Endothelial cell (in vitro differentiated cells): ENCODE data around the gene FPR1. TPM values are rescaled to one million over a fixed set of nuclear protein-coding genes. Genes with fewer than 3 reads are reported as not detected.

Experiments
- DNase-seq: peaks from one replicate; pipeline ENCODE4 v3.0.0; 2021; ENCODE audit warnings: low spot score
- H3K27ac Mint-ChIP-seq: one replicate; pipeline ENCODE4 v1.8.0; 2021; ENCODE audit warnings: mixed read lengths, inconsistent platforms; ENCODE audit not compliant: unreplicated experiment
- H3K27me3 Mint-ChIP-seq: one replicate; pipeline ENCODE4 v1.8.0; 2021; ENCODE audit warnings: mild to moderate bottlenecking, moderate library complexity, mixed read lengths, inconsistent platforms; ENCODE audit not compliant: unreplicated experiment
- H3K36me3 Mint-ChIP-seq: one replicate; pipeline ENCODE4 v1.8.0; 2021; ENCODE audit warnings: mild to moderate bottlenecking, low read depth, mixed read lengths, inconsistent platforms; ENCODE audit not compliant: unreplicated experiment
- H3K4me1 Mint-ChIP-seq: one replicate; pipeline ENCODE4 v1.8.0; 2021; ENCODE audit warnings: mild to moderate bottlenecking, mixed read lengths, inconsistent platforms; ENCODE audit not compliant: unreplicated experiment
- H3K4me3 Mint-ChIP-seq: one replicate; pipeline ENCODE4 v1.8.0; 2021; ENCODE audit warnings: mild to moderate bottlenecking, mixed read lengths, inconsistent platforms; ENCODE audit not compliant: unreplicated experiment
- H3K9me3 Mint-ChIP-seq: one replicate; pipeline ENCODE4 v1.8.0; 2021; ENCODE audit warnings: mixed read lengths, inconsistent platforms; ENCODE audit not compliant: unreplicated experiment
- total RNA-seq: library from RNA; stranded (reverse); fragmentation: NEBNext Ultra II Directional; extraction: Animal tissue kit (Norgen Biotek cat#: 25700); gene quantifications from one replicate; pipeline ENCODE4 v1.2.1, GENCODE V29; 2021; ENCODE audit not compliant: unreplicated experiment
- TF ChIP-seq, protein P1 (sequence below): fragments of 200-600 bp; sonication (generic); IDR thresholded peaks from one replicate; pipeline ENCODE4 v1.5.0; 2021; ENCODE audit warnings: antibody characterized with exemption; ENCODE audit not compliant: unreplicated experiment

The FPR1 gene
- total RNA-seq, 1 donor from 2014 or later, result 0.67 TPM

DNA sequence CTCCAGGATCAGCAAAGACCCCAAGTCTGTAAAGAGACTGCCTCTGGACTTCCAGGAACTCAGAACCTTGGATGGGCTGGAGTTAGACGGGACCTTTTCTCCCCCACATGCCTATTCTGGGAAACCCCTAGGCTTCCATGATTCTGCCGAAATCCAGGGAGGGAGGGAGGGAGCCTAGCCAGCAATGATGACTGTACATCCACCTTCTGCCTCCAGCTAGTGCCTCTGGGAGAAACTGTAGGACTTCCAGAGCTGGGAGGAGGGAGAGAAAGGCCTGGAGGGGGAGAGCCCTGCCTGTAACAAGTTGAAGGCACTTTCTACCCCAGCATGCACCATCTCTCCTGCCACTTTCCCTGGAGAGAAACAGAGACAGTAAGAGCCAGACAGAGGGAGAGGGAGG is 21.9 kb downstream of the FPR1 start:
- no peak overlapping the region for H3K4me3 Mint-ChIP-seq
- H3K36me3 Mint-ChIP-seq, result peaks cover 3% of the 10 kb centered on the region
- peaks cover 8% of the 10 kb centered on the region for H3K9me3 Mint-ChIP-seq
- TF ChIP-seq, protein P1, sequence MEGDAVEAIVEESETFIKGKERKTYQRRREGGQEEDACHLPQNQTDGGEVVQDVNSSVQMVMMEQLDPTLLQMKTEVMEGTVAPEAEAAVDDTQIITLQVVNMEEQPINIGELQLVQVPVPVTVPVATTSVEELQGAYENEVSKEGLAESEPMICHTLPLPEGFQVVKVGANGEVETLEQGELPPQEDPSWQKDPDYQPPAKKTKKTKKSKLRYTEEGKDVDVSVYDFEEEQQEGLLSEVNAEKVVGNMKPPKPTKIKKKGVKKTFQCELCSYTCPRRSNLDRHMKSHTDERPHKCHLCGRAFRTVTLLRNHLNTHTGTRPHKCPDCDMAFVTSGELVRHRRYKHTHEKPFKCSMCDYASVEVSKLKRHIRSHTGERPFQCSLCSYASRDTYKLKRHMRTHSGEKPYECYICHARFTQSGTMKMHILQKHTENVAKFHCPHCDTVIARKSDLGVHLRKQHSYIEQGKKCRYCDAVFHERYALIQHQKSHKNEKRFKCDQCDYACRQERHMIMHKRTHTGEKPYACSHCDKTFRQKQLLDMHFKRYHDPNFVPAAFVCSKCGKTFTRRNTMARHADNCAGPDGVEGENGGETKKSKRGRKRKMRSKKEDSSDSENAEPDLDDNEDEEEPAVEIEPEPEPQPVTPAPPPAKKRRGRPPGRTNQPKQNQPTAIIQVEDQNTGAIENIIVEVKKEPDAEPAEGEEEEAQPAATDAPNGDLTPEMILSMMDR, result no peak
- H3K27ac Mint-ChIP-seq, result no peak overlapping the region
- H3K4me1 Mint-ChIP-seq, result no peaks in the 10 kb centered on the region
- H3K27me3 Mint-ChIP-seq, result peaks cover 7% of the 10 kb centered on the region
- no peak for DNase-seq

DNA sequence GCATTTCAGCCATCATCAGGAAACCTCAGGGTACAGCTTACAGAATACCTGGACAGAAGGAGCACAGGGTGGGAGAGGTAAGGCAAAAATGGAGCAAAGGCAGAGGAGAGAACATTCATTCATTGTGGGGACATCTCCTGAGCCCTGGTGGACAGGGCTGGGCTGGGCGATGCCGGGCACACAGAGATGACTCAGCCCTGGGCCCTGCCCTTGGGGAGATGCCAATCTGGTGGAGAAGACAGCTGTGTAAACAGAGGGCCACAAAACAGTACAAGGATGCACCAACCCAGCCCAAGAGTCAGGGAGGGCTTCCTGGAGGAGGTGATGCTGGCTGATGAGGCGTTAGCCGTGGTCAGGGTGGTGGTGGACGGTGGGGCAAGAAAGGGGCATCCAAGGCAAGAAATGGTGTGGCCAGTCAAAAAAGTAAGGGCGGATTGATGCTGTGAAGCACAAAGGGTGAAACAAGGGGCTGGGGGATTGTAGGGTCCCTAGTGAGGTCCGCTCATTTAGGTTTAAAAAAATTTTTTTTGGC is 24.3 kb downstream of the FPR1 start:
- Mint-ChIP-seq H3K27me3 (peaks cover 9% of the 10 kb centered on the region), H3K4me3 (no peak overlapping the region), H3K4me1 (no peaks in the 10 kb centered on the region), H3K9me3 (peaks cover 8% of the 10 kb centered on the region), H3K27ac (no peak overlapping the region), H3K36me3 (peaks cover 3% of the 10 kb centered on the region)
- no peak for DNase-seq
- TF ChIP-seq, protein P1, result no peak

DNA sequence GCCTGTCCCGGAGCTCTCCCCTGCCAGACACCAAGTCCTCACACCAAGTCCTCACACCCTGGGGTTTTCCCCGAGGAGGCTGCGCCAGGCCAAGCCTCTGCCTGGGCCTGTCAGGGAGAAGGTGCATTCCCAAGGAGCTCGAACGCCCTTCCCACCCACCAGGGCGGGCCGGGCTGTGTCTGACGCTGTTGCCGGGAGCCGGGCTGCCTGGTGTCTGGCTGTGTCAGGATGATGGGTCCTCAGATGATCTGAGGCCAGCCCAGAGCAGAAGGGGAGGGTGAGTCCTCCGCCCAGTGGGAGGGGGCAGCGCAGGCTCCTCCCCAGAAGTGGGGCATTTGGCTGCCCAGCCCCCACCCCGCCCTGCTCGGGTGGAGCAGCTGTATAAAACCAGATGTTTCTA is 25.6 kb downstream of the FPR1 start:
- TF ChIP-seq, protein P1, result no peak
- H3K36me3 Mint-ChIP-seq, result peaks cover 3% of the 10 kb centered on the region
- H3K4me3 Mint-ChIP-seq, result no peak overlapping the region
- H3K27ac Mint-ChIP-seq, result no peak overlapping the region
- no peak for DNase-seq
- H3K27me3 Mint-ChIP-seq, result peaks cover 9% of the 10 kb centered on the region
- H3K9me3 Mint-ChIP-seq, result peaks cover 4% of the 10 kb centered on the region
- H3K4me1 Mint-ChIP-seq, result no peaks in the 10 kb centered on the region

DNA sequence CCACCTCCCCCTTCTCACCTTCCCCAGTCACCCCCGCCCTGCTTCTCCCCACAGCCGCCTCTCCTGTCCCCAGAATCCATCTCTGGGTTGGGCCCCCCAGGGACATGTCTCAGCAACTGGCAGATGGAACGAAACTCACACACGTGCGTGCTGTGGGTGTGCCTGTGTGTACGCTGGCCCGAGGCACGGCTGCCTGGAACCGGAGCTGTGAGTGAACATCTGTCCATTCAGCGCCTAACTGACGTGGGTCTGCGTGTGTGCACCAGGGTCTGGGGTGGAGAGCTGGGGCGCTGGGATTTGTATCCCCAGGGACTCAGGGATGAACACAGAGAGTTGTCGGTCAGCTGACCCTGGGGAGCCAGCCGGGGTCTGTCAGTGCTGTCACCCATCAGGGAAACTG is 27.1 kb downstream of the FPR1 start:
- Mint-ChIP-seq H3K27ac (no peak overlapping the region), H3K9me3 (no peaks in the 10 kb centered on the region), H3K36me3 (peaks cover 3% of the 10 kb centered on the region), H3K4me3 (no peak overlapping the region), H3K4me1 (no peaks in the 10 kb centered on the region), H3K27me3 (peaks cover 7% of the 10 kb centered on the region)
- DNase-seq, result no peak
- TF ChIP-seq, protein P1, result no peak

DNA sequence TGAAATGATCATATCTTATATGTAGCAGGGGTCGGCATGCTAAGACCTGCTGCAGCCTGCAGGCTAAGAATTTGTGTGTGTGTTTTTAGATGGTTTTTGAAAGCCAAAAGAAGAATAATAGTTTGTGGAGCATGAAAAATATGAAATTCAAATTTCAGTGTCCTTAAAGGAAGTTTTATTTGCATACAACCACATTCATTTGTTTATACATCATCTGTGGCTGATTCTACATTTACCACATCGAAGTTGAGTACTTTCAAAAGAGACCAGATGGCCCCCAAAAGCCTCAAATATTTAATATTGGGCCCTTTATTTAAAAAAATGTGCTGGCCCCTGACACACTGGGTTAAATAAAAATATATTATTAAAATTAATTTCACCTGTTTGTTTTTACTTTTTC is 29.2 kb downstream of the FPR1 start:
- TF ChIP-seq, protein P1, result no peak
- Mint-ChIP-seq H3K4me3 (no peak overlapping the region), H3K36me3 (peaks cover 3% of the 10 kb centered on the region), H3K9me3 (no peaks in the 10 kb centered on the region), H3K27ac (no peak overlapping the region), H3K4me1 (peaks cover 3% of the 10 kb centered on the region), H3K27me3 (peaks cover 14% of the 10 kb centered on the region)
- DNase-seq, result no peak
